Mesodermal cell (in vitro differentiated cells): ENCODE data around the gene PEX26.

ENCODE experiments used
- H3K27ac ChIP-seq: 2 replicates; pipeline ENCODE4 v1.7.0; 2013; ENCODE audit warnings: mild to moderate bottlenecking, low read depth, low read length, moderate library complexity; ENCODE audit not compliant: severe bottlenecking
- H3K36me3 ChIP-seq: 2 replicates; pipeline ENCODE4 v1.7.1; 2013; ENCODE audit warnings: mild to moderate bottlenecking, low read length, moderate library complexity; ENCODE audit not compliant: control insufficient read depth, insufficient read depth
- H3K4me1 ChIP-seq: one replicate; pipeline ENCODE4 v1.7.1; 2013; ENCODE audit warnings: mild to moderate bottlenecking, low read length; ENCODE audit not compliant: insufficient read depth, control insufficient read depth, poor library complexity, severe bottlenecking
- H3K4me3 ChIP-seq: 2 replicates; pipeline ENCODE4 v1.7.0; 2013; ENCODE audit warnings: low read length, control low read depth, mild to moderate bottlenecking; ENCODE audit not compliant: insufficient read depth, poor library complexity, severe bottlenecking; ENCODE audit errors: extremely low read depth
- H3K9me3 ChIP-seq: 2 replicates; pipeline ENCODE4 v1.7.1; 2013; ENCODE audit warnings: mild to moderate bottlenecking, low read length, moderate library complexity; ENCODE audit not compliant: control insufficient read depth
- WGBS, 2 experiments: methylation state at CpG; one replicate each; pipeline ENCODE4 v1.1.5; 2013; ENCODE audit warnings: missing lambda C conversion rate in 2 of 2; ENCODE audit not compliant: insufficient coverage in 2 of 2; 5-methylcytosine and 5-hydroxymethylcytosine counted together

PEX26 gene

DNA sequence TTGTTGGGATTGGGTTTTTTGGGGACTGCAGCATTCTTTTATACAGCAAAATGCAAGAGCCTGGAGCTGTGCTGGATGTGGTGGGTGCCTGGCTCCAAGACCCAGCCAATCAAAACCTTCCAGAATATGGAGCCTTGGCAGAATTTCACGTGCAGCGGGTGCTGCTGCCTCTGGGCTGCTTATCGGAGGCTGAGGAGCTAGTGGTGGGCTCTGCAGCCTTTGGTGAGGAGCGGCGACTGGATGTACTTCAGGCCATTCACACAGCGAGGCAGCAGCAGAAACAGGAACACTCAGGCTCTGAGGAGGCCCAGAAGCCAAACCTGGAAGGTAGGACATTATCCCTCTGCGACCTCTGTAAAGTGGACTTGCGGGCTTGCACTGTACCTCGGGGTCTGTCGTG lies 5.6 kb downstream of the PEX26 start:
- Histone ChIP-seq H3K4me3 (no peak overlapping the region), H3K27ac (no peak overlapping the region), H3K9me3 (no peaks in the 10 kb centered on the region), H3K4me1 (no peaks in the 10 kb centered on the region), H3K36me3 (peaks cover 89% of the 10 kb centered on the region)
- WGBS, 2 experiments: 98% methylated on average over 9 to 10 of the region's 10 CpGs

DNA sequence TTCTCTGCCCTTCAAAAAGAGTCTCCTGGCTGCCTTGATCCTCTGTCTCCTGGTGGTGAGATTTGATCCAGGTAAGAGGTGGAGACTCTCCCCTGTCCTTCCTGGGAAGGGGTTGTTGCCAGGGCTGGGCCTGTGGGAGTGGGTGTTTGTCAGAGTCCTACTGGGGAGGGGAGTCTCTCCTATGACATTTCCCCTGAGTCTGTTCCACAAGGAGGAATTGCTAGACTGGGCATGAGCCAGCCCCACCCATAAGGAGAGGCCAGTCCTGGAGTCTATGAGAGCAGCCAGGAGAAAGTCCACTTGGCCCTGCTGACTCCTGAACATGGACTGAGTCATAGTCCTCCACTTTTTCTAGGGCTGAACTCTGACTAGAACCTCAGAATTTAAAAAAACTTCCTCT lies 7.4 kb downstream of the PEX26 start:
- Histone ChIP-seq H3K36me3 (peaks cover 95% of the 10 kb centered on the region), H3K4me3 (no peak overlapping the region), H3K27ac (no peak overlapping the region), H3K9me3 (no peaks in the 10 kb centered on the region), H3K4me1 (no peaks in the 10 kb centered on the region)

DNA sequence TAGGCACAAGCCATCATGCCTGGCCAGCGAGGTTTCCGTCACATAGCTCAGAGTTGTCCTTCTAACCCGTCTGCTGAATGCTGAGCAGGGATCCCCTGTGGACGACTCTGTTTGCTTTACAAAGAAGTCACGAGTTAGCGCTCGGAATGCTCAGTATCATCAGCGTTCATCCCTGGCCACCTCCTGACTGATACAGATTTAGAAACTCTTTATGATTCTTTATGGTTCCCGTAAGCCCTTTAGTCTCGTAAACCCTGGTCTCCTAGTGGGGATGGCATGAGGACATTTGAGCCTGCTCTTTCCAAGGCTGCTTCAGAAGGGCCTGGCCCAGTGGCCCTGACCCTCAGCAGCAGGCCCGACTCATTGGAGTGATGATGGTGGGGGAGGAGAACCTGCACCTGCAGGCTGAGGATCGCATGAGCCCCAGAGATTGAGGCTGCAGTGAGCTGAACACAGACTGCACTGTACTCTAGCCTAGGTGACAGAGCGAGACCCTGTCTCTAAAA lies 9.6 kb downstream of the PEX26 start:
- Histone ChIP-seq H3K27ac (no peak overlapping the region), H3K4me1 (no peaks in the 10 kb centered on the region), H3K9me3 (no peaks in the 10 kb centered on the region), H3K4me3 (no peak overlapping the region), H3K36me3 (peaks cover 95% of the 10 kb centered on the region)
- 82 to 85% methylated on average over 11 to 12 of the region's 13 CpGs for WGBS, 2 experiments

DNA sequence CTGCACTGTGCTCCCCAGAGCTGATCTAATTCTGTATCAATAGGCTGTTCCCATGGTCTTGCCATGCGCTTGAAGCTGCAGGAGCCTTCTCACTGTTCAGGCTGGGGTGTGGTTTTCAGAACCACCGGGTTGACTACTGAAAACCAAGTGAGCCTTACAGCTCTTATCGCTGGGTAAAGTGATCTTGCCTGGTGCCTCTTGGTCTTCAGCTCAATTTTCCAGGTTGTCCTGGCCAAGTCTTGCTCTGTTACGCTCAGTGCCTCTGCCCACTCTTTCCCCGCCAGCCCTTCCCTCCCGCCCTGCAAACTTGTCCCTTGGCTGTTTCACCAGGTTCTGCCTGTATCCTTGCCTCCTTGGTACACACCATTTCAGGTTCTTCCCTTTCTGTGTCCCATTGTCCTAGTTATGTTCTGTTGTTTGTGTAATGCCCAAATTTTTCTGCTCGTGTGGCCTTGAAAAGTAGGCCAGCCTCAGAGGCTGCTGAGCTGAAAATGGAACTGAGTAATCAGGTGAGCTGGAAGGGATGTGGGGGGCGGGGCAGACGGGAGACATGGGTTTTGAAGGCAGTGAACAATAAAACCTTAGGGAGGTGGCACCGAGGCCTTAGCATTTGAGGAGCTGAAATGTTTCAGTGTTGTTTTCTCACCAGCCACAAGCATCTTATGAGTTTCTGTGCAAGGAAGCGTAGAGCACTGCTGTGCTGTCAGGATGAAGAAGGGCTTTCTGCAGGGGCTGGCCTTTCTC lies 11.2 kb downstream of the PEX26 start:
- Histone ChIP-seq H3K4me1 (no peaks in the 10 kb centered on the region), H3K9me3 (no peaks in the 10 kb centered on the region), H3K36me3 (peaks cover 86% of the 10 kb centered on the region), H3K4me3 (no peak overlapping the region), H3K27ac (no peak overlapping the region)
- WGBS, 2 experiments: 91 to 94% methylated on average over 9 to 11 of the region's 11 CpGs

DNA sequence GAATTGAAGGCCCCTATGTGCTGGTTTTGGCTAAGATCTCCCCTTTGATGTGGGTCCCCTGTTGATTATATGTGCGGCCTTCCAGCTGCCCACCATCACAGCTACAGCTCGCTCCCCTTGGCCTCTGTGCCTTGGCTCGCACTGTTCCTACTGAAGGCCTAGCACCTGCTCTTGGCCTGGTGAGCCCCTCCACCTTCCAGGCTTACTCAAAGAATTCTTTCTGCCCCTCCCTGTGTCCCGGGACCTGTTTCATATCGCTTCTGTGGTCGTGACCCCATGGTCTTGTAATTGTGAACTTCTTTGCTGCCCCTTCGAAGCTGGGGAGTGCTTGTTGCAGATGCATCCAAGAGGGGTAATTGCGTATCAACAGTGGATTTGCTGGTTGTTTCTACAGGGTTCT lies 12.5 kb downstream of the PEX26 start:
- Histone ChIP-seq H3K9me3 (no peaks in the 10 kb centered on the region), H3K27ac (no peak overlapping the region), H3K36me3 (peaks cover 77% of the 10 kb centered on the region), H3K4me3 (no peak overlapping the region), H3K4me1 (no peaks in the 10 kb centered on the region)
- 100% methylated on average over 7 to 8 of the region's 8 CpGs for WGBS, 2 experiments

DNA sequence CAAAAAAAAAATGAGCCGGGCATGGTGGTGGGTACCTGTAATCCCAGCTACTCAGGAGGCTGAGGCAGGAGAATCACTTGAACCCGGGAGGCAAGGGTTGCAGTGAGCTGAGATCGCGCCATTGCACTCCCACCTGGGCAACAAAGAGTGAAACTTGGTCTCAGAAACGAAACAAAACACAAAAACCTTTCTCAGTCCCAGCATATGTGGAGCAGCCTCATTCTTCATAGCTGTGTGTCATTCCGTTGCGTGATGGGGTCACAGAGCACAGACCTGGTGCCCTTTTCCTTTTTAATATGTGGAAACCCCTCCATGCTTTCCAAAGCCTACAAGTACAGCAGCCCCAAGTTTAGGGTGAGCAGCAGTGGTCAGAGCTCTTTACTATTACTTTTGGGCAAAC lies 13.7 kb downstream of the PEX26 start:
- H3K27ac ChIP-seq: no peak overlapping the region
- H3K36me3 ChIP-seq: peaks cover 67% of the 10 kb centered on the region
- no peaks in the 10 kb centered on the region for H3K9me3 ChIP-seq
- H3K4me1 ChIP-seq: no peaks in the 10 kb centered on the region
- no peak overlapping the region for H3K4me3 ChIP-seq
- 80 to 86% methylated on average over 6 of the region's 7 CpGs for WGBS, 2 experiments

DNA sequence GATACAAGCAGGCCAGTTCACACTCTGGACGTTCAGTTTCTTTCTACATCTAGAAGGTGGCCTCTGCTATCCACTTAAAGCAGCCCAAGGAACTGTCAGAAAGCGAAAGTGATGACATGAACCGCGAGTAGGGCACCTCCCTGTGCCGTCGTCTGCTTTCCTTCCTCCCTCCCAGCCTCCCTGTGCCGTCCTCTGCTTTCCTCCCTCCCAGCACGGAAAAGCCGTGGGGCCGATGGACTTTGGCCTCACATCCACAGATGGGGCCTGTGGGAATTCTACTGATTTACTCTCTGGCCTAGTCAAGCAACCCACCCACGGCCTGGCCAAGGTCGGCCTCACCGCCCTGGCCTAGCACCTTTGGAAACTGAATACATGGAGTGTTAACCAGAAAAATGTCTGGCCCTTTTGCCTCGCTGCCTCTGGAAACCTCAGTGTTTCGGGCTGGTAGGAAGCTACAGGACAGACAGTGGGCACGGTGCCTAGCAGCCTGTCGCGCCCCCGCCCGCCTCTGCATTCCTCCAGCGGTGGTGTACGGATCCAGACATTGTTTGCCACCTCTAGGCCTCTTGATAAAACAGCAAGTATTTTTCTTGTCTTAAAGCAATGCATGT lies 14.2 kb downstream of the PEX26 start:
- H3K36me3 ChIP-seq: peaks cover 63% of the 10 kb centered on the region
- H3K27ac ChIP-seq: no peak overlapping the region
- no peaks in the 10 kb centered on the region for H3K4me1 ChIP-seq
- H3K9me3 ChIP-seq: no peaks in the 10 kb centered on the region
- WGBS, 2 experiments: 94 to 97% methylated on average over 20 to 21 of the region's 22 CpGs
- no peak overlapping the region for H3K4me3 ChIP-seq

DNA sequence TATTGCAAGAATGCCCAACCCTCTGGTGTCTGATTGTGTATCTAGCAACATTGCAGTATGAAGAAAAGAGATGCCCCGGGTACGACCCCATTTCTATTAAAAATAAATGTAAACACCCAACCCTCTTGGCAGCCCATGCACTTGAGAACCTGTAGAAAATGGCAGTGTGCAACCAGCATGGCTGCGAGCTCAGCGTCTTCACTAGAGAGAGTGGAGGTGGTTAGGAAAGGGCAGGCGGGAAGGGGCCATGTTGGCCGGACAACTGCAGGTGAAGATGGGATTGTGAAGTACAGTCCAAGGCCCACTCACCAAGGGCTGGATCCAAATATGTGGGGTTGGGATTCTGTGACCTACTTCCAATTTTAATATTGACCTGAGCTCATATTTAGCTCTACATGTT lies 15.9 kb downstream of the PEX26 start:
- WGBS, 2 experiments: 100% methylated on average over 2 to 3 of the region's 6 CpGs
- Histone ChIP-seq H3K9me3 (no peaks in the 10 kb centered on the region), H3K4me3 (no peak overlapping the region), H3K27ac (no peak overlapping the region), H3K4me1 (no peaks in the 10 kb centered on the region), H3K36me3 (peaks cover 50% of the 10 kb centered on the region)

DNA sequence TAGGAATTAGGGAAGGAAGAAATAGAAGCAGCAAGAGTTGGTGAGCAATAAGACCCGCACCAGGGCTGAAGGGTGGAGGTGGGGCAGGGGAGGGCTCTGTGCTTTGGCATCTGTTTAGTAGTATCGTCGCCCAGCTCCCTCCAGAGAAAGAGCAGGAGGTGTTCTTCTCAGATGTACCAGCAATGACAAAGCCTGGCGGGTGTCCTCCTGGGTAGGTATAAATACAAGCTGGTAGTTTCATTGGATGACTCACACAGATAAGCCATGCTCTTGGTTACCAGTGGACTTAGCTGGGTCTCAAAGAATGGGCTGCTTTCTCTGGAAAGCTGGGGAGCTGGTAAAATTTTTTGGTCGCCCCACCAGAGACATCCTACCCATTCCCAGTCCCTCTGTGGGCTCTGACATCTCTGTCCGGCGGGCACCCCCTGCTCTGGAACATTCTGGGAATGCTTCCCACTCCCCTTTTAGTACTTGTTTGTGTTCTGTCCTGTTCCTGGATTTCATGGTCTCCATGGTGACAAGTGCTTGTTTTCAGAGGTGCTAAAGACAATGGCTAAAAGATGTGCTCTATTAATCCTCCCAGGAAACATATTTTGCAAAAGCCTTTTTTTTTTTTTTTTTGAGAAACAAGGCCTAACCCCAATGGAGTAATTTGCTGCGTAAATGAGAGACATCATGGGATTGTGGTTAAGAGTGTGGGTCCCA lies 17.5 kb downstream of the PEX26 start:
- Histone ChIP-seq H3K4me1 (no peaks in the 10 kb centered on the region), H3K27ac (no peak overlapping the region), H3K36me3 (peaks cover 34% of the 10 kb centered on the region), H3K4me3 (no peak overlapping the region), H3K9me3 (no peaks in the 10 kb centered on the region)
- 89 to 91% methylated on average over 5 of the region's 8 CpGs for whole genome bisulfite sequencing, 2 experiments

DNA sequence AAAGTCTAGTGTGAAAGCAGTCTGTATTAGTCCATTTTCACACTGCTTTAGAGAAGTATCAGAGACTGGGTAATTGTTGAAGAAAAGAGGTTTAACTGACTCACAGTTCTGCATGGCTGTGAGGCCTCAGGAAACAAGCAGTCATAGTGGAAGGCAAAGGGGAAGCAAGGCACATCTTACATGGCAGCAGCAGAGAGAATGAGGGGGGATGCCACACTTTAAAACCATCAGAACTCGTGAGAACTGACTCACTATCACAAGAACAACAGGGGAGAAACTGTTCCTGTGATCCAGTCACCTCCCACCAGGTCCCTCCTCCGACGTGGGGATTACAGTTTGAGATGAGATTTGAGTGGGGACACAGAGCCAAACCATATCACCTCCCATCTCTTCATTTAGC lies 19.0 kb downstream of the PEX26 start:
- H3K9me3 ChIP-seq: no peaks in the 10 kb centered on the region
- WGBS, 2 experiments: 88% methylated on average over 3 of the region's 3 CpGs; no CpG with 5 or more reads in 1 of the 2 experiments
- no peak overlapping the region for H3K27ac ChIP-seq
- no peak overlapping the region for H3K4me3 ChIP-seq
- no peaks in the 10 kb centered on the region for H3K4me1 ChIP-seq
- H3K36me3 ChIP-seq: peaks cover 21% of the 10 kb centered on the region

DNA sequence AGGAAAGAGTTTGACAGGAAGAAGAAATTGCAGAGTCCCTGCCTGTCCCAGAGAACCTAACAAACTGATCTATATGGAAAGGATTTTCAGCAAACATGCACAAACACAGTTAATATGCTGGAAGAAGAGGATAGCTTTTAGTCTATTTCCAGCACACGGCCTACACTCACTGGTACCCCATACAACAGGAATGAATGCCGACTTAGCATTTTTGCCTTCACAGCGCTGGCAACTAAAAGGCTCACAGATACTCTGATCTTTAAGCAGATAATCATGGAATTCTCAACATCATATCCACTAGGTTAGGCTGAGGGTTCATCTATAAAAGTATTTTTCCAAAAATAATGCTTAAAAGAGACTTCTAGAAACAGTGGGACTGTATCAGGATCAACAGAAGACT lies 23.0 kb downstream of the PEX26 start:
- no peak overlapping the region for H3K27ac ChIP-seq
- WGBS, 2 experiments: 93 to 94% methylated on average over 2 to 3 of the region's 3 CpGs
- peaks cover 3% of the 10 kb centered on the region for H3K36me3 ChIP-seq
- no peaks in the 10 kb centered on the region for H3K9me3 ChIP-seq
- H3K4me1 ChIP-seq: no peaks in the 10 kb centered on the region
- no peak overlapping the region for H3K4me3 ChIP-seq
